Measurements from ENCODE around the gene CERS4. TPM values are rescaled to one million over a fixed set of nuclear protein-coding genes. Genes with fewer than 3 reads are reported as not detected.

Gene CERS4
- total RNA-seq, 4 donors from 2014 or later = 2.1 to 4.0 (median 2.7) TPM

DNA sequence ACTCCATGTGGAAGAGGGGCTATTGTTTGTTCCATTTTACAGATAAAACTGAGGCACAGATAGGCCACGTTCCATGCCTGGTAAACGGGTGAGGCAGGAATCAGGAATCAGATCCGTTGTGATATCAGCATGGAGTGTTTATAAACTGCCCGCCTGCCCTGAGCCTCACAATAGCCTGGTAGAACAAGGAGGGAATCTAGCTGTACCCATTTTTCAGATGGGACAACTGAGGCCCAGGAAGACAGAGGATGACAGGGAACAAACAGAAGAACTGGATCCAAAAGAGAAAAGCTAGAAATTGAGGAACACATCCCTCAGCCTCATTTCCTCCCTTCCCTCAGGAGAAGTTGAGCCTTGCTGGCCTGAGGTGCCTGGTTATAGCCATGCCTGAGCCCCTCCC lies 32.5 kb downstream of the CERS4 start:
- H3K36me3 ChIP-seq = no peaks in the 10 kb centered on the region
- no peak for TF ChIP-seq POLR2A (IDR thresholded peaks at IDR 0.05)
- TF ChIP-seq, protein P1, sequence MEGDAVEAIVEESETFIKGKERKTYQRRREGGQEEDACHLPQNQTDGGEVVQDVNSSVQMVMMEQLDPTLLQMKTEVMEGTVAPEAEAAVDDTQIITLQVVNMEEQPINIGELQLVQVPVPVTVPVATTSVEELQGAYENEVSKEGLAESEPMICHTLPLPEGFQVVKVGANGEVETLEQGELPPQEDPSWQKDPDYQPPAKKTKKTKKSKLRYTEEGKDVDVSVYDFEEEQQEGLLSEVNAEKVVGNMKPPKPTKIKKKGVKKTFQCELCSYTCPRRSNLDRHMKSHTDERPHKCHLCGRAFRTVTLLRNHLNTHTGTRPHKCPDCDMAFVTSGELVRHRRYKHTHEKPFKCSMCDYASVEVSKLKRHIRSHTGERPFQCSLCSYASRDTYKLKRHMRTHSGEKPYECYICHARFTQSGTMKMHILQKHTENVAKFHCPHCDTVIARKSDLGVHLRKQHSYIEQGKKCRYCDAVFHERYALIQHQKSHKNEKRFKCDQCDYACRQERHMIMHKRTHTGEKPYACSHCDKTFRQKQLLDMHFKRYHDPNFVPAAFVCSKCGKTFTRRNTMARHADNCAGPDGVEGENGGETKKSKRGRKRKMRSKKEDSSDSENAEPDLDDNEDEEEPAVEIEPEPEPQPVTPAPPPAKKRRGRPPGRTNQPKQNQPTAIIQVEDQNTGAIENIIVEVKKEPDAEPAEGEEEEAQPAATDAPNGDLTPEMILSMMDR (IDR thresholded peaks at IDR 0.05 in 4 of 5, conservative IDR thresholded peaks at IDR 0.05 in 1 of 5) = no peak
- H3K9me3 ChIP-seq = no peaks in the 10 kb centered on the region
- no peak overlapping the region for H3K4me3 ChIP-seq
- intact Hi-C loops (cut with DNase I; ENCODE audit: low total_unique reads) (no loop called here), in situ Hi-C loops (cut with MboI; ENCODE audit: low sequenced_read_pairs in 4 of 4) (no loop called here)
- DNase-seq (no peak), ATAC-seq (no peak)
- peaks cover 4 to 9% of the 10 kb centered on the region in 2 donors for H3K4me1 ChIP-seq
- no peak overlapping the region for H3K27ac ChIP-seq
- no peaks in the 10 kb centered on the region for H3K27me3 ChIP-seq

DNA sequence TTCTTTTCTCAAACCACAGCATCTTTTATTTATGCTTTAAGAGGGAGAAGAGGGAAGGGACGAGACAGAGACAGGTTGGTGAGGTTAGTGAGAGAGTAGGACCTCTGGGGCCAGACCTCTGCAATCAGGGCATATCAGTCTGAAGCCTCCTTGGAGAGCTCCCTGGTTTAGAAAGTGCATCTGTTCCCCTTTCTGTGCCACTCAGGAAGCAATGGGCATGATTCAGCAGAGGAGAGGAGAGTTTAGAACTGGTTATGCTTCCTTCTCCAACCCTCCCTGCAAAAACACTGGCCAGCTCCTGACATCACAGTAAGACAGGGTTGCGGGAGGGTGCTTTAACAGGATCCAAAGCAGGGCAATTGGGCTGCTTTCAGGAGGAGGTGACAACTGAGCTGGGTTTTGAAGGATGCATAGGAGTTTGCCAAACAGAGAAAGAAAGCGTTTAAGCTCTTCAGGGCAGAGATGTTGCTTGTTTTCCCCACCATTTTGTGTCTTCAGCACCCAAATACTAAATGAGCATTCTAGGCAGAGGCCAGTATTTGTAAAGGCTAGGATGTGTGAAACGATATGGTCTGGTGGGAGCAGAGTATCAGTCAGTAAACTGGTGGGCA lies 33.1 kb downstream of the CERS4 start:
- Histone ChIP-seq H3K4me1 (peaks cover 4 to 9% of the 10 kb centered on the region in 2 donors), H3K4me3 (no peak overlapping the region), H3K9me3 (no peaks in the 10 kb centered on the region), H3K27me3 (no peaks in the 10 kb centered on the region), H3K36me3 (no peaks in the 10 kb centered on the region), H3K27ac (no peak overlapping the region)
- TF ChIP-seq, protein P1 (IDR thresholded peaks at IDR 0.05 in 4 of 5, conservative IDR thresholded peaks at IDR 0.05 in 1 of 5) = no peak
- TF ChIP-seq POLR2A (IDR thresholded peaks at IDR 0.05) = no peak
- DNase-seq (no peak), ATAC-seq (no peak)
- in situ Hi-C loops (cut with MboI; ENCODE audit: low sequenced_read_pairs in 4 of 4) (no loop called here), intact Hi-C loops (cut with DNase I; ENCODE audit: low total_unique reads) (no loop called here)

DNA sequence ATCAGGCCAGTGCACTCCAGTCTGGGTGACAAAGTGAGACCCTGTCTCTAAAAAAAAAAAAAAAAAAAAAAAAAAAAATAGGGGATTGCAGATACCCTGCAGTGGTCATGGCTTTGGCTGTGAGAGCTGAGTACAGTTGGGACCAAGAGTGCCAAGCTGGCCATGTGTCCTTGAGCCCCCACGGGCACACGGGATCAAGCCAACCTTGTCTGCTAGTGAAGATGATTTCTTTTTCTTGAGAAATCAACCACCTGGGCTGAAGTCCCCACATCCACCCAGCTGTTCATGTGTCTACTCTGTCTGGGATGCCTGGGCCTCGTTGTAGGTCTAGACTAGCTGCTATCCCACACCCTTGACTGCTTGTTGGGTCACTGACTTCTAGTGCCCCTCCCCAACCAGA lies 34.0 kb downstream of the CERS4 start:
- intact Hi-C loops (cut with DNase I; ENCODE audit: low total_unique reads) = no loop called here
- no peaks in the 10 kb centered on the region for H3K36me3 ChIP-seq
- no peaks in the 10 kb centered on the region for H3K9me3 ChIP-seq
- no peaks in the 10 kb centered on the region for H3K27me3 ChIP-seq
- H3K27ac ChIP-seq = no peak overlapping the region
- H3K4me3 ChIP-seq = no peak overlapping the region
- DNase-seq (no peak), ATAC-seq (no peak)
- TF ChIP-seq POLR2A (IDR thresholded peaks at IDR 0.05) = no peak
- TF ChIP-seq, protein P1 (IDR thresholded peaks at IDR 0.05 in 4 of 5, conservative IDR thresholded peaks at IDR 0.05 in 1 of 5) = no peak
- H3K4me1 ChIP-seq = peaks cover 4 to 9% of the 10 kb centered on the region in 2 donors
- in situ Hi-C loops (cut with MboI; ENCODE audit: low sequenced_read_pairs in 4 of 4) = no loop called here

DNA sequence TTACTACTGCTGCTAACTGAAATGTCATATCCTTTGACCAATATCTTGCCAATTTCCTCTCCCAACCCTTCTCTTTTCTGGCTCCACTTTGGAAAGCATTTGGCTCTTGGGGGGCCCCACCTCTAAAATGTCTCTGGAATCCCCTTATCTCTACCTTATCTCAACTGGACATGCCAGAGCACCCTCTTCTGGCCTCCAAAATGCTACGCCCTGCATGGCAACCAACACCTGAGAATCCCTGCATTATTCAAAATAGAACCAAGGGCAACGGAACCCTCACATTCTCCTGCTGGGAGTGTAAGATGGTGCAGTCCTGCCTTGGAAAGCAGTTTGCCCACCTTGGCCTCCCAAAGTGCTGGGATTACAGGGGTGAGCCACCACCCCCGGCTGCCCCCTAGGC lies 35.3 kb downstream of the CERS4 start:
- intact Hi-C loops (cut with DNase I; ENCODE audit: low total_unique reads) = no loop called here
- in situ Hi-C loops (cut with MboI; ENCODE audit: low sequenced_read_pairs in 4 of 4) = no loop called here

More for the DNA sequence above, 35.3 kb downstream of the CERS4 start:
- no peak for DNase-seq
- TF ChIP-seq POLR2A (IDR thresholded peaks at IDR 0.05) = no peak
- TF ChIP-seq, protein P1 (IDR thresholded peaks at IDR 0.05 in 4 of 5, conservative IDR thresholded peaks at IDR 0.05 in 1 of 5) = no peak
- H3K27ac ChIP-seq = no peak overlapping the region
- H3K27me3 ChIP-seq = no peaks in the 10 kb centered on the region
- peaks cover 4 to 9% of the 10 kb centered on the region in 2 donors for H3K4me1 ChIP-seq
- no peak overlapping the region for H3K4me3 ChIP-seq
- ATAC-seq = no peak
- no peaks in the 10 kb centered on the region for H3K9me3 ChIP-seq
- H3K36me3 ChIP-seq = no peaks in the 10 kb centered on the region

All from gastrocnemius medialis (tissue), 4 donors.